ENCODE data around the gene CDKN2AIPNL.

Gene CDKN2AIPNL

GRCh38 chr5:134449167-134449566 lies 37.5 kb upstream of the CDKN2AIPNL start:
- Histone ChIP-seq H3K4me2 (ENCODE audit: low read length) (no peak overlapping the region), H3K79me2 (ENCODE audit: low read length) (no peaks in the 10 kb centered on the region), H3K9me3 (ENCODE audit: insufficient read depth, low read length) (no peaks in the 10 kb centered on the region), H3K4me1 (ENCODE audit: low read length) (peaks cover 12% of the 10 kb centered on the region), H3K4me3 (ENCODE audit: low read length) (no peak overlapping the region), H3K36me3 (replicated peaks; ENCODE audit: low read depth, low read length) (no peaks in the 10 kb centered on the region), H3K9ac (ENCODE audit: low read length) (no peak overlapping the region), H2AFZ (ENCODE audit: low read depth, low read length) (no peak overlapping the region), H4K20me1 (ENCODE audit: insufficient read depth, low read length) (no peaks in the 10 kb centered on the region), H3K27me3 (ENCODE audit: low read depth, low read length) (no peaks in the 10 kb centered on the region), H3K27ac (ENCODE audit: low read length) (no peak overlapping the region)
- TF ChIP-seq EZH2phosphoT487 (IDR thresholded peaks at IDR 0.05; ENCODE audit: low read depth) (no peak), CTCF (IDR thresholded peaks at IDR 0.05; ENCODE audit: low read depth, low read length) (no peak)

DNA sequence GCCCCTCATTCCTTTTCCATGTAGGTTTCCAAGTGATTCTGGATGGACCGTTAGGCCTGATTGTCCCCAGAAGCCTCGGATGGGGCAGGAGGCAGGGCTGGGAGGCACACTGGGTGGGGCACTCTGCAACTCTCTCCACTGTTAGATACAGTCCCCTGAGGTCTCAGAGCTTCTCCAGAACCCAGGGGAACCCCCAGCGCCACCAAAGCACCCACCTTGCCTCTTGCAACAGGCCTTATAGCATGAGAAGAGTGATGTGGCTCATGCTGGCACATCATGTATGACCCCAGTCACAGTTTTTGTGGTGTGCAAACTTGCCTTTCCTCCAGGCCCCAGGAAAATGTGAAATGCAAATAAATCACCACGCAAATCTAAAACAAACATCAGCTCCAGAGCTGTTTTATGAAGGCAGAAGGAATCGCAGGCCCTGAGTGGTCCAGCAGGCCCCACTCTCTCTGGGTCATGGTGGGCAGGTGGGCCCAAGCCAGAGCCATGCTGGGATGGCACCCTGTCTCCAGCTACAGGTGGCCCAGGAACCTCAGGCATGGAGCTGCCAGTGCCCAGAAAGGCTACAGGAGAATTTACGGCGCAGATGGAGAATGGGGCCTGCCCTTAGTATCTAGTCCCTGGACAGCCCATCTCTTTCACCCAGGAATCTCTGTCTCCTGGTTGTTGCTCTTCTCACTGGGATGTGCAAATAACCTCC lies 36.3 kb upstream of the CDKN2AIPNL start:
- no peaks in the 10 kb centered on the region for H3K27me3 ChIP-seq (ENCODE audit: low read depth, low read length)
- H4K20me1 ChIP-seq (ENCODE audit: insufficient read depth, low read length) = no peaks in the 10 kb centered on the region
- no peak overlapping the region for H3K4me3 ChIP-seq (ENCODE audit: low read length)
- H3K79me2 ChIP-seq (ENCODE audit: low read length) = no peaks in the 10 kb centered on the region
- H3K9me3 ChIP-seq (ENCODE audit: insufficient read depth, low read length) = no peaks in the 10 kb centered on the region
- H3K36me3 ChIP-seq (replicated peaks; ENCODE audit: low read depth, low read length) = no peaks in the 10 kb centered on the region
- H3K4me1 ChIP-seq (ENCODE audit: low read length) = peaks cover 12% of the 10 kb centered on the region
- TF ChIP-seq EZH2phosphoT487 (IDR thresholded peaks at IDR 0.05; ENCODE audit: low read depth) (no peak), CTCF (IDR thresholded peaks at IDR 0.05; ENCODE audit: low read depth, low read length) (no peak)
- no peak overlapping the region for H2AFZ ChIP-seq (ENCODE audit: low read depth, low read length)
- no peak overlapping the region for H3K9ac ChIP-seq (ENCODE audit: low read length)
- H3K27ac ChIP-seq (ENCODE audit: low read length) = no peak overlapping the region
- H3K4me2 ChIP-seq (ENCODE audit: low read length) = no peak overlapping the region

GRCh38 chr5:134446938-134447337 lies 35.3 kb upstream of the CDKN2AIPNL start:
- Histone ChIP-seq H3K36me3 (replicated peaks; ENCODE audit: low read depth, low read length) (no peaks in the 10 kb centered on the region), H4K20me1 (ENCODE audit: insufficient read depth, low read length) (no peaks in the 10 kb centered on the region), H3K27me3 (ENCODE audit: low read depth, low read length) (no peaks in the 10 kb centered on the region), H3K27ac (ENCODE audit: low read length) (no peak overlapping the region), H3K9ac (ENCODE audit: low read length) (no peak overlapping the region), H3K79me2 (ENCODE audit: low read length) (no peaks in the 10 kb centered on the region), H3K9me3 (ENCODE audit: insufficient read depth, low read length) (no peaks in the 10 kb centered on the region), H2AFZ (ENCODE audit: low read depth, low read length) (no peak overlapping the region), H3K4me3 (ENCODE audit: low read length) (no peak overlapping the region), H3K4me2 (ENCODE audit: low read length) (no peak overlapping the region), H3K4me1 (ENCODE audit: low read length) (peaks cover 12% of the 10 kb centered on the region)
- TF ChIP-seq CTCF (IDR thresholded peaks at IDR 0.05; ENCODE audit: low read depth, low read length) = no peak
- no peak for TF ChIP-seq EZH2phosphoT487 (IDR thresholded peaks at IDR 0.05; ENCODE audit: low read depth)

- Histone ChIP-seq H2AFZ (ENCODE audit: low read depth, low read length) (no peak overlapping the region), H4K20me1 (ENCODE audit: insufficient read depth, low read length) (no peaks in the 10 kb centered on the region), H3K27me3 (ENCODE audit: low read depth, low read length) (no peaks in the 10 kb centered on the region), H3K9ac (ENCODE audit: low read length) (no peak overlapping the region), H3K4me3 (ENCODE audit: low read length) (no peak overlapping the region), H3K4me2 (ENCODE audit: low read length) (peak overlapping the region; percentile 8; the same call in 1 of the 2 replicates), H3K79me2 (ENCODE audit: low read length) (no peaks in the 10 kb centered on the region), H3K36me3 (replicated peaks; ENCODE audit: low read depth, low read length) (no peaks in the 10 kb centered on the region), H3K4me1 (ENCODE audit: low read length) (peaks cover 12% of the 10 kb centered on the region), H3K9me3 (ENCODE audit: insufficient read depth, low read length) (no peaks in the 10 kb centered on the region), H3K27ac (ENCODE audit: low read length) (no peak overlapping the region)
- TF ChIP-seq EZH2phosphoT487 (IDR thresholded peaks at IDR 0.05; ENCODE audit: low read depth) (no peak), CTCF (IDR thresholded peaks at IDR 0.05; ENCODE audit: low read depth, low read length) (no peak)
Measured at GRCh38 chr5:134445856-134446818, 34.5 kb upstream of the CDKN2AIPNL start.
